HepG2 (cell line): Measurements from ENCODE around the gene TMEM38B. TPM values are rescaled to one million over a fixed set of nuclear protein-coding genes. Genes with fewer than 3 reads are reported as not detected.
A peak's percentile ranks its signal among the peaks of the same experiment; 100 is the strongest.

Source experiments
- CREM ChIP-seq, 2 experiments: sonication (generic) in 1 of 2; formaldehyde crosslinking in 1 of 2; IDR thresholded peaks; 2 replicates each; pipeline versions ENCODE4 v1.4.0 to v1.6.1; 2016 to 2020; ENCODE audit warnings: antibody characterized with exemption in 1 of 2, mild to moderate bottlenecking in 1 of 2, missing genetic modification reagents in 1 of 2
- DMAP1 ChIP-seq: IDR thresholded peaks from 2 replicates; pipeline ENCODE4 v1.6.1; 2016
- ETV5 ChIP-seq: IDR thresholded peaks from 2 replicates; pipeline ENCODE4 v1.6.1; 2018; ENCODE audit warnings: missing biosample characterization, missing genetic modification reagents, inconsistent platforms, borderline replicate concordance
- EZH2 ChIP-seq: conservative IDR thresholded peaks from 2 replicates; pipeline ENCODE4 v1.6.1; 2012; ENCODE audit warnings: mild to moderate bottlenecking, low read depth, low read length, moderate library complexity
- HMG20A ChIP-seq: IDR thresholded peaks from 2 replicates; pipeline ENCODE4 v1.6.1; 2016; ENCODE audit warnings: borderline replicate concordance
- HNF4A ChIP-seq: sonication (generic); formaldehyde crosslinking; IDR thresholded peaks from 2 replicates; pipeline ENCODE4 v1.4.0; 2020; ENCODE audit warnings: missing genetic modification reagents
- KLF9 ChIP-seq: IDR thresholded peaks from 2 replicates; pipeline ENCODE4 v1.6.1; 2016; ENCODE audit warnings: low read depth
- MYC ChIP-seq: sonication (generic); formaldehyde crosslinking; IDR thresholded peaks from 2 replicates; pipeline ENCODE4 v1.9.0; 2021; ENCODE audit warnings: missing genetic modification reagents, borderline replicate concordance
- MYNN ChIP-seq: sonication (generic); formaldehyde crosslinking; IDR thresholded peaks from 2 replicates; pipeline ENCODE4 v1.4.0; 2020; ENCODE audit warnings: mild to moderate bottlenecking, low read depth, missing genetic modification reagents
- NBN ChIP-seq: fragments of 450-650 bp; conservative IDR thresholded peaks from 2 replicates; pipeline ENCODE4 v1.6.1; 2017
- PITX1 ChIP-seq: sonication (generic); formaldehyde crosslinking; IDR thresholded peaks from 2 replicates; pipeline ENCODE4 v1.5.1; 2020; ENCODE audit warnings: mild to moderate bottlenecking, missing genetic modification reagents
- SP5 ChIP-seq: IDR thresholded peaks from 2 replicates; pipeline ENCODE4 v1.6.1; 2016; ENCODE audit warnings: low read depth, borderline replicate concordance
- SYNCRIP ChIP-seq: fragments of 200-400 bp; formaldehyde crosslinking; IDR thresholded peaks from 2 replicates; pipeline ENCODE4 v1.6.1; 2018; ENCODE audit warnings: mild to moderate bottlenecking, low read depth, low read length; ENCODE audit not compliant: insufficient read depth
- TRAFD1 ChIP-seq: sonication (generic); formaldehyde crosslinking; IDR thresholded peaks from 2 replicates; pipeline ENCODE4 v1.5.1; 2020; ENCODE audit warnings: missing genetic modification reagents, mild to moderate bottlenecking, borderline replicate concordance
- TRIM22 ChIP-seq: fragments of 450-650 bp; IDR thresholded peaks from 2 replicates; pipeline ENCODE4 v1.6.1; 2017
- ZBTB43 ChIP-seq: sonication (generic); formaldehyde crosslinking; conservative IDR thresholded peaks from 2 replicates; pipeline ENCODE4 v1.4.0; 2020; ENCODE audit warnings: missing genetic modification reagents
- ZFP36L1 ChIP-seq: sonication (generic); formaldehyde crosslinking; IDR thresholded peaks from 2 replicates; pipeline ENCODE4 v1.8.0; 2022; ENCODE audit warnings: mild to moderate bottlenecking, missing genetic modification reagents, moderate library complexity
- ZNF101 ChIP-seq: sonication (generic); formaldehyde crosslinking; IDR thresholded peaks from 2 replicates; pipeline ENCODE4 v1.4.0; 2020; ENCODE audit warnings: mild to moderate bottlenecking, low read depth, missing genetic modification reagents, borderline replicate concordance
- ZNF121 ChIP-seq: sonication (generic); formaldehyde crosslinking; IDR thresholded peaks from 2 replicates; pipeline ENCODE4 v1.5.0; 2020; ENCODE audit warnings: mild to moderate bottlenecking, missing genetic modification reagents
- ZNF138 ChIP-seq: sonication (generic); formaldehyde crosslinking; IDR thresholded peaks from 2 replicates; pipeline ENCODE4 v1.5.0; 2020; ENCODE audit warnings: mild to moderate bottlenecking, low read depth, missing genetic modification reagents
- ZNF205 ChIP-seq: IDR thresholded peaks from 2 replicates; pipeline ENCODE4 v1.6.1; 2018; ENCODE audit warnings: missing biosample characterization, missing genetic modification reagents
- ZNF230 ChIP-seq: sonication (generic); formaldehyde crosslinking; IDR thresholded peaks from 2 replicates; pipeline ENCODE4 v1.4.0; 2020; ENCODE audit warnings: mild to moderate bottlenecking, missing genetic modification reagents
- ZNF260 ChIP-seq: sonication (generic); formaldehyde crosslinking; IDR thresholded peaks from 2 replicates; pipeline ENCODE4 v1.4.0; 2020; ENCODE audit warnings: missing genetic modification reagents, low read depth, mild to moderate bottlenecking, borderline replicate concordance
- ZNF282 ChIP-seq: fragments of 450-650 bp; IDR thresholded peaks from 2 replicates; pipeline ENCODE4 v1.6.1; 2018; ENCODE audit not compliant: partially characterized antibody
- ZNF34 ChIP-seq: sonication (generic); formaldehyde crosslinking; IDR thresholded peaks from 2 replicates; pipeline ENCODE4 v1.4.0; 2020; ENCODE audit warnings: mild to moderate bottlenecking, missing genetic modification reagents, borderline replicate concordance
- ZNF605 ChIP-seq: sonication (generic); formaldehyde crosslinking; IDR thresholded peaks from 2 replicates; pipeline ENCODE4 v1.8.0; 2022; ENCODE audit warnings: mild to moderate bottlenecking, missing genetic modification reagents
- ZNF766 ChIP-seq: sonication (generic); formaldehyde crosslinking; IDR thresholded peaks from 2 replicates; pipeline ENCODE4 v1.5.0; 2020; ENCODE audit warnings: missing genetic modification reagents, borderline replicate concordance
- ZNF891 ChIP-seq: sonication (generic); formaldehyde crosslinking; IDR thresholded peaks from 2 replicates; pipeline ENCODE4 v1.5.0; 2020; ENCODE audit warnings: mild to moderate bottlenecking, missing genetic modification reagents
- ZSCAN21 ChIP-seq: sonication (generic); formaldehyde crosslinking; IDR thresholded peaks from 2 replicates; pipeline ENCODE4 v1.8.0; 2022; ENCODE audit warnings: mild to moderate bottlenecking, missing genetic modification reagents, moderate library complexity, borderline replicate concordance
- polyA plus RNA-seq, 8 experiments: library from polyadenylated mRNA; depleted of rRNA in 3 of 8; stranded (reverse) in 7 of 8; unstranded in 1 of 8; fragments of >200 nt; fragmentation: Illumina TruSeq in 4 of 8; extraction: Trizol in 4 of 8; gene quantifications; 2 replicates each; pipeline versions ENCODE4 v1.2.1 to v1.2.3, GENCODE V29; 2011 to 2016; ENCODE audit warnings: low read depth in 4 of 8, missing spikeins in 1 of 8, mixed read lengths in 1 of 8; ENCODE audit not compliant: insufficient read depth in 1 of 8
- total RNA-seq, 5 experiments: library from RNA; depleted of rRNA; stranded (reverse); fragments of >200 nt; fragmentation: Illumina TruSeq; extraction: Trizol; gene quantifications; 2 replicates each; pipeline ENCODE4 v1.2.3, GENCODE V29; 2016; ENCODE audit warnings: low read depth in 1 of 5

TMEM38B gene
- total and polyA plus RNA-seq, 2 of the 13 experiments (the other 11 are each of a cell fraction or from before 2014, with no cell fraction given): 13.4 to 32.4 TPM

- TF ChIP-seq ZNF766 (CRISPR knock-in tag) (no peak), HNF4A (no peak), ZNF260 (no peak), TRAFD1 (no peak), MYNN (no peak), ZNF101 (CRISPR knock-in tag) (no peak), PITX1 (CRISPR knock-in tag) (0 out of 2 replicates have a peak, but pooled peaks have one; percentile 10), HMG20A (no peak), NBN (no peak), ZFP36L1 (CRISPR knock-in tag) (no peak), ZNF282 (no peak), ZBTB43 (CRISPR knock-in tag) (no peak), ZSCAN21 (CRISPR knock-in tag) (0 out of 2 replicates have a peak, but pooled peaks have one; percentile 61), ETV5 (no peak), ZNF121 (CRISPR knock-in tag) (no peak), SP5 (CRISPR knock-in tag) (no peak), ZNF205 (no peak), CREM (IDR thresholded peaks at IDR 0.05) (no peak), CREM (CRISPR knock-in tag; IDR thresholded peaks at IDR 0.05) (no peak), ZNF605 (CRISPR knock-in tag) (peak; percentile 75), SYNCRIP (no peak), ZNF138 (CRISPR knock-in tag) (no peak), ZNF891 (CRISPR knock-in tag) (no peak), KLF9 (CRISPR knock-in tag) (no peak), MYC (CRISPR knock-in tag) (peak; percentile 60; the same call in 1 of the 2 replicates), DMAP1 (CRISPR knock-in tag) (peak; percentile 54; the same call in 1 of the 2 replicates), EZH2 (no peak), TRIM22 (no peak), ZNF34 (CRISPR knock-in tag) (no peak), ZNF230 (0 out of 2 replicates have a peak, but pooled peaks have one; percentile 29)
Observed at GRCh38 chr9:105694848-105695581, 674 bp downstream of the TMEM38B start (continued).
